Upper lobe of left lung (tissue), 6 donors: ENCODE results near the gene HPSE2. TPM values are rescaled to one million over a fixed set of nuclear protein-coding genes. Genes with fewer than 3 reads are reported as not detected.

Experiments used
- ATAC-seq, 2 donors: fragments of 200-7000 bp; cut with Tn5 transposase; one replicate each; pipeline ENCODE4 v1.9.1; 2022; ENCODE audit warnings: mild to moderate bottlenecking in 2 of 2, moderate library complexity in 2 of 2; ENCODE audit not compliant: low FRiP score in 2 of 2
- DNase-seq, 2 donors: peaks; one replicate each; pipeline ENCODE4 v3.0.0-alpha.2; 2019 to 2020
- H3K27ac ChIP-seq, 4 donors: fragments of 200-600 bp; sonication (generic); one replicate each; pipeline ENCODE4 v1.5.1; 2016 to 2019
- H3K27me3 ChIP-seq, 4 donors: fragments of 200-600 bp; sonication (generic); one replicate each; pipeline ENCODE4 v1.5.1; 2017 to 2019
- H3K36me3 ChIP-seq, 4 donors: fragments of 200-600 bp; sonication (generic); one replicate each; pipeline ENCODE4 v1.5.1; 2016 to 2019
- H3K4me1 ChIP-seq, 4 donors: fragments of 200-600 bp; sonication (generic); one replicate each; pipeline ENCODE4 v1.5.1; 2018 to 2019
- H3K4me3 ChIP-seq, 4 donors: fragments of 200-600 bp; sonication (generic); one replicate each; pipeline ENCODE4 v1.5.1; 2017 to 2019; ENCODE audit warnings: mild to moderate bottlenecking in 2 of 4, moderate library complexity in 1 of 4
- H3K9me3 ChIP-seq, 4 donors: fragments of 200-600 bp; sonication (generic); one replicate each; pipeline ENCODE4 v1.5.1; 2018 to 2019
- CTCF ChIP-seq, 6 experiments: fragments of 450-650 bp in 4 of 6; fragments of 200-600 bp in 2 of 6; sonication (generic) in 2 of 6; IDR thresholded peaks; one replicate each; pipeline ENCODE4 v1.5.1; 2016 to 2019; ENCODE audit warnings: antibody characterized with exemption in 6 of 6
- EP300 ChIP-seq, 4 donors: sonication (generic); formaldehyde crosslinking; IDR thresholded peaks; one replicate each; pipeline ENCODE4 v1.5.1; 2017; ENCODE audit warnings: antibody characterized with exemption in 4 of 4, control low read depth in 2 of 4
- POLR2A ChIP-seq, 4 donors: fragments of 450-650 bp; IDR thresholded peaks; one replicate each; pipeline ENCODE4 v1.5.1; 2016 to 2017; ENCODE audit warnings: antibody characterized with exemption in 4 of 4, mild to moderate bottlenecking in 2 of 4
- POLR2AphosphoS5 ChIP-seq, 2 donors: sonication (generic); formaldehyde crosslinking; IDR thresholded peaks; one replicate each; pipeline ENCODE4 v1.5.1; 2017; ENCODE audit warnings: antibody characterized with exemption in 2 of 2
- WGBS, 2 donors: methylation state at CpG; one replicate each; pipeline ENCODE4 v1.1.5; 2017 to 2018; 5-methylcytosine and 5-hydroxymethylcytosine counted together
- total RNA-seq, 6 donors: library from RNA; depleted of rRNA in 4 of 6; stranded (reverse); fragments of >200 nt in 4 of 6; gene quantifications; one replicate each; pipeline versions ENCODE4 v1.1.0 to v1.2.1, GENCODE V29; 2016 to 2021
- donor health status: DM: no; HTN: no; CAD: no; lungs with moderate emphysema.
- donor health status: DM: no; HTN: yes; CAD: no; lungs with severe emphysema.

Gene HPSE2
- total RNA-seq, 6 donors from 2014 or later = 0.15 to 1.1 (median 0.91) TPM; not detected in 1

GRCh38 chr10:98957801-98958200 is 277.9 kb downstream of the HPSE2 start:
- ATAC-seq = no peak
- Histone ChIP-seq H3K4me1 (no peaks in the 10 kb centered on the region), H3K36me3 (no peaks in the 10 kb centered on the region), H3K27me3 (no peaks in the 10 kb centered on the region), H3K27ac (no peak overlapping the region), H3K4me3 (no peak overlapping the region), H3K9me3 (no peaks in the 10 kb centered on the region)
- no peak for DNase-seq
- 48 to 51% methylated on average over 3 of the region's 3 CpGs for WGBS, 2 donors
- no peak for TF ChIP-seq POLR2A (IDR thresholded peaks at IDR 0.05)
- TF ChIP-seq CTCF (IDR thresholded peaks at IDR 0.05) = no peak
- no peak for TF ChIP-seq EP300 (IDR thresholded peaks at IDR 0.05)
- no peak for TF ChIP-seq POLR2AphosphoS5 (IDR thresholded peaks at IDR 0.05)

DNA sequence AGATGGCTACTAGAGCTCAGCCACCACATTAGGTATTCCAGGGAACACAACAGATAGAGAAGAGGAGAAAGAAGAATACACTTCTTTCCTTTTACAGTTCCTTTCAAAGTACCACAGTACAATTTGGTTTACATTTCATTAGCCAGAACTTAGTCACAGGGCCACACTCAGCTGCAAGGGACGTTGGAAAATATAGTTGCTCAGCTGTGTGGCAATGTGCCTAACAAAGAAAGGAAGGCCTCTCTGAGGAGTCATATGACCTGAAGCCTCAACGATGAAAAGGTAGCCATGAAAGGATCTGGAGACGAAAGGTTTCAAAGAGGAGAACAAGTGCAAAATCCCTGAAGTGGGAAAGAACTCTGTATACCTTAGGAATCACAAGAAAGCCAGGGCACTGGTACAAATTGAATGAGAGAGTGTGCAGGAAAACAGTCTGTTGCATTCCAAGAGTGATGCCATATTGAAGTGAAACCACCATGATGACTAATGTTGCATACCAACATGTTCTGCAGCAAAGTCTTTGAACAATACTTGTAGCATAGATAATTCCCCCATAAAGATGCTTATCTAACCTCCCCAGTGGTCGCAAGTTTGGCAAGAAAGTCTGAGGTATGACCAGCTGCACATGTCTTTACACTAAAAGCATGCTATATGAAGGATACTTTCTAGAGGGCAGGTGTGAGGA is 278.9 kb downstream of the HPSE2 start:
- 67 to 74% methylated on average over 4 of the region's 4 CpGs for WGBS, 2 donors
- TF ChIP-seq POLR2A (IDR thresholded peaks at IDR 0.05) = no peak
- TF ChIP-seq CTCF (IDR thresholded peaks at IDR 0.05) = no peak
- no peak for TF ChIP-seq POLR2AphosphoS5 (IDR thresholded peaks at IDR 0.05)
- no peak for TF ChIP-seq EP300 (IDR thresholded peaks at IDR 0.05)

GRCh38 chr10:98953251-98953650 is 282.4 kb downstream of the HPSE2 start:
- no peaks in the 10 kb centered on the region for H3K4me1 ChIP-seq
- ATAC-seq (no peak), DNase-seq (no peak)
- no peaks in the 10 kb centered on the region for H3K9me3 ChIP-seq
- no peak for TF ChIP-seq CTCF (IDR thresholded peaks at IDR 0.05)
- no peak for TF ChIP-seq EP300 (IDR thresholded peaks at IDR 0.05)
- no peak for TF ChIP-seq POLR2AphosphoS5 (IDR thresholded peaks at IDR 0.05)
- TF ChIP-seq POLR2A (IDR thresholded peaks at IDR 0.05) = no peak
- H3K36me3 ChIP-seq = no peaks in the 10 kb centered on the region
- no peaks in the 10 kb centered on the region for H3K27me3 ChIP-seq
- 88 to 89% methylated on average over 6 of the region's 6 CpGs for WGBS, 2 donors
- H3K27ac ChIP-seq = no peak overlapping the region
- H3K4me3 ChIP-seq = no peak overlapping the region

More for the DNA sequence above, 278.9 kb downstream of the HPSE2 start:
- Histone ChIP-seq H3K9me3 (no peaks in the 10 kb centered on the region), H3K4me1 (no peaks in the 10 kb centered on the region), H3K4me3 (no peak overlapping the region), H3K36me3 (no peaks in the 10 kb centered on the region), H3K27me3 (no peaks in the 10 kb centered on the region), H3K27ac (no peak overlapping the region)
- DNase-seq (no peak), ATAC-seq (no peak)

GRCh38 chr10:98951269-98952000 is 284.2 kb downstream of the HPSE2 start:
- TF ChIP-seq CTCF (IDR thresholded peaks at IDR 0.05) = no peak
- no peak for TF ChIP-seq EP300 (IDR thresholded peaks at IDR 0.05)
- no peak for TF ChIP-seq POLR2AphosphoS5 (IDR thresholded peaks at IDR 0.05)
- TF ChIP-seq POLR2A (IDR thresholded peaks at IDR 0.05) = no peak
- Histone ChIP-seq H3K9me3 (no peaks in the 10 kb centered on the region), H3K27me3 (no peaks in the 10 kb centered on the region), H3K27ac (no peak overlapping the region), H3K4me1 (no peaks in the 10 kb centered on the region), H3K4me3 (no peak overlapping the region), H3K36me3 (no peaks in the 10 kb centered on the region)
- ATAC-seq (no peak), DNase-seq (no peak)
- WGBS, 2 donors = 58 to 60% methylated on average over 2 of the region's 2 CpGs
